Effector memory CD8-positive, alpha-beta T cell (primary cell): ENCODE measurements around the gene INPP4A.
"Not testable (repeated sequence)": the region's sequence is repeated elsewhere in the genome, so short reads cannot be mapped to it uniquely, and the experiment has no call there.

Experiments
- ATAC-seq: fragments of 150-1000 bp; cut with Tn5 transposase; replicated peaks from 2 replicates; pipeline ENCODE4 v1.10.0; 2021; ENCODE audit warnings: mild to moderate bottlenecking, moderate library complexity
- DNase-seq, 3 experiments: peaks; one replicate each; pipeline ENCODE4 v3.0.0; 2021
- H3K27ac Mint-ChIP-seq, 2 donors: one replicate each; pipeline ENCODE4 v1.8.0; 2022; ENCODE audit warnings: mild to moderate bottlenecking in 2 of 2, mixed read lengths in 2 of 2, moderate library complexity in 2 of 2
- H3K27me3 Mint-ChIP-seq, 2 donors: one replicate each; pipeline ENCODE4 v1.8.0; 2022; ENCODE audit warnings: mixed read lengths in 2 of 2
- H3K36me3 Mint-ChIP-seq: one replicate; pipeline ENCODE4 v1.8.0; 2022; ENCODE audit warnings: mild to moderate bottlenecking, moderate library complexity, mixed read lengths; ENCODE audit not compliant: insufficient read depth
- H3K4me1 Mint-ChIP-seq, 2 donors: one replicate each; pipeline ENCODE4 v1.8.0; 2022; ENCODE audit warnings: low read depth in 2 of 2, mixed read lengths in 2 of 2
- H3K4me3 Mint-ChIP-seq, 2 donors: one replicate each; pipeline ENCODE4 v1.8.0; 2022; ENCODE audit warnings: mild to moderate bottlenecking in 2 of 2, mixed read lengths in 2 of 2, moderate library complexity in 2 of 2
- H3K9me3 Mint-ChIP-seq, 2 donors: one replicate each; pipeline ENCODE4 v1.8.0; 2022; ENCODE audit warnings: mixed read lengths in 2 of 2

The INPP4A gene

GRCh38 chr2:98592565-98592964 is 147.9 kb downstream of the INPP4A start:
- Mint-ChIP-seq H3K4me1 (peaks cover 5 to 10% of the 10 kb centered on the region in 2 donors), H3K27me3 (no peaks in the 10 kb centered on the region), H3K27ac (peak overlapping the region in 1 of 2 donors; percentile 14), H3K9me3 (no peaks in the 10 kb centered on the region), H3K36me3 (peaks cover 54% of the 10 kb centered on the region), H3K4me3 (no peak overlapping the region)
- ATAC-seq (no peak), DNase-seq (no peak)

DNA sequence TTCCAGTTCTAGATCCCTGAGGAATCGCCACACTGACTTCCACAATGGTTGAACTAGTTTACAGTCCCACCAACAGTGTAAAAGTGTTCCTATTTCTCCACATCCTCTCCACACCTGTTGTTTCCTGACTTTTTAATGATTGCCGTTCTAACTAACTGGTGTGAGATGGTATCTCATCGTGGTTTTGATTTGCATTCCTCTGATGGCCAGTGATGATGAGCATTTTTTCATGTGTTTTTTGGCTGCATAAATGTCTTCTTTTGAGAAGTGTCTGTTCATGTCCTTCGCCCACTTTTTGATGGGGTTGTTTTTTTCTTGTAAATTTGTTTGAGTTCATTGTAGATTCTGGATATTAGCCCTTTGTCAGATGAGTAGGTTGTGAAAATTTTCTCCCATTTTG is 150.0 kb downstream of the INPP4A start:
- peaks cover 4 to 10% of the 10 kb centered on the region in 2 donors for H3K4me1 Mint-ChIP-seq
- not testable (repeated sequence) for H3K27me3 Mint-ChIP-seq, ATAC-seq, H3K27ac Mint-ChIP-seq, H3K4me3 Mint-ChIP-seq, H3K9me3 Mint-ChIP-seq, DNase-seq
- peaks cover 48% of the 10 kb centered on the region for H3K36me3 Mint-ChIP-seq

- H3K4me3 Mint-ChIP-seq: no peak overlapping the region
- peaks cover 62% of the 10 kb centered on the region for H3K36me3 Mint-ChIP-seq
- no peak for DNase-seq
- peak overlapping the region in 1 of 2 donors; percentile 24 for H3K27ac Mint-ChIP-seq
- no peaks in the 10 kb centered on the region for H3K27me3 Mint-ChIP-seq
- H3K9me3 Mint-ChIP-seq: no peaks in the 10 kb centered on the region
- peaks cover 5 to 12% of the 10 kb centered on the region in 2 donors for H3K4me1 Mint-ChIP-seq
- ATAC-seq: no peak
These were observed 154.2 kb downstream of the INPP4A start for GRCh38 chr2:98598781-98599428.

- Mint-ChIP-seq H3K36me3 (peaks cover 65% of the 10 kb centered on the region), H3K4me1 (peaks cover 18 to 31% of the 10 kb centered on the region in 2 donors), H3K27me3 (no peaks in the 10 kb centered on the region), H3K27ac (peak overlapping the region in 1 of 2 donors; percentile 26), H3K4me3 (no peak overlapping the region), H3K9me3 (no peaks in the 10 kb centered on the region)
- ATAC-seq (peak; percentile 62), DNase-seq (no peak)
These were observed 157.0 kb downstream of the INPP4A start for GRCh38 chr2:98601532-98602132.

- Mint-ChIP-seq H3K4me1 (peaks cover 32 to 45% of the 10 kb centered on the region in 2 donors), H3K4me3 (no peak overlapping the region), H3K27me3 (no peaks in the 10 kb centered on the region), H3K9me3 (no peaks in the 10 kb centered on the region), H3K27ac (peak overlapping the region; percentile 59 to 71), H3K36me3 (peaks cover 65% of the 10 kb centered on the region)
- DNase-seq (no peak), ATAC-seq (no peak)
These were observed 159.9 kb downstream of the INPP4A start for GRCh38 chr2:98604547-98604946.

GRCh38 chr2:98605076-98605475 is 160.4 kb downstream of the INPP4A start:
- no peak overlapping the region for H3K4me3 Mint-ChIP-seq
- H3K9me3 Mint-ChIP-seq: no peaks in the 10 kb centered on the region
- ATAC-seq (no peak), DNase-seq (no peak)
- peaks cover 33 to 50% of the 10 kb centered on the region in 2 donors for H3K4me1 Mint-ChIP-seq
- H3K27me3 Mint-ChIP-seq: no peaks in the 10 kb centered on the region
- peak overlapping the region; percentile 59 to 71 for H3K27ac Mint-ChIP-seq
- peaks cover 60% of the 10 kb centered on the region for H3K36me3 Mint-ChIP-seq

DNA sequence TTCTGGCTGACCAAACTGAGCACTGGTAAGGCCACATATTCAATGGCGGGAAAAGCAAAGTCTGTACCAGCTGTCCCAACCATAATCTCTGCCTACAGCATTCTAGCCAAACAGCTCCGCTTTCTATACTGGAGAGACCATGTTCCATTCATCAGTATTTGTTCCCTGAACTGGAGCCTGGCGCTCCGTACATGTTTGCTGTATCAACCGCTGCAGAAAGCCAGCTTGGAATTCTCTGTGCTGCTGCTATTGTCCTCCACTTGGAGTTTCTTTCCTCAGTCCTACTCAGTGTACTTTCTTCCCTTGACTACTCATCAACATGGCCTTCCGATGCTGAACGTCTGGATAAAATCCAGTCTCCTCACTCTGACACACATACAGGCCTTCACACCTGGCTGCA is 161.8 kb downstream of the INPP4A start:
- no peaks in the 10 kb centered on the region for H3K27me3 Mint-ChIP-seq
- peak overlapping the region in 1 of 2 donors; percentile 96 for H3K27ac Mint-ChIP-seq
- H3K36me3 Mint-ChIP-seq: peaks cover 52% of the 10 kb centered on the region
- peaks cover 41 to 63% of the 10 kb centered on the region in 2 donors for H3K4me1 Mint-ChIP-seq
- DNase-seq (no peak), ATAC-seq (no peak)
- H3K9me3 Mint-ChIP-seq: no peaks in the 10 kb centered on the region
- H3K4me3 Mint-ChIP-seq: peak overlapping the region in 1 of 2 donors; percentile 90

DNA sequence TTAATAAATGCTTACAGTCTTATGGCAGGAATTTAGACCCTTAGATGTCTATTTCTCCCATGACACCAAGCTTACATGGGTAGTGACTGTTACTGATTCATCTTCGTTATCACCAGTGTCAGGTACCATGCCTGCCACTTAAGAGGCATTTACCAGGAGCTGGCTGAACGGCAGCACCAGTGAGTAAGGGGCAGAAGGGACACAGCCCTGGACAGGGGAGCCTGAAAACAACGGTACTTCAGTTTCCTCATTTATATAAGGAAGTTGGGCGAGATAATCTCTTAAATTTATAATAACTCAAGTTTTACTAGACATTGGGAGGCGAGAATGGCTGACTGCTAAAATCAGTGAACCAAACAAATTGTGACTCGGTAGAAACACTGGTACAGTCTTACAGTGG is 162.4 kb downstream of the INPP4A start:
- no peaks in the 10 kb centered on the region for H3K9me3 Mint-ChIP-seq
- peaks cover 50% of the 10 kb centered on the region for H3K36me3 Mint-ChIP-seq
- peaks cover 41 to 66% of the 10 kb centered on the region in 2 donors for H3K4me1 Mint-ChIP-seq
- H3K27ac Mint-ChIP-seq: peak overlapping the region; percentile 96
- peak overlapping the region; percentile 90 to 94 for H3K4me3 Mint-ChIP-seq
- no peak for ATAC-seq
- no peak for DNase-seq
- no peaks in the 10 kb centered on the region for H3K27me3 Mint-ChIP-seq

GRCh38 chr2:98607741-98608115 is 163.1 kb downstream of the INPP4A start:
- Mint-ChIP-seq H3K27ac (peak overlapping the region; percentile 96), H3K36me3 (peaks cover 50% of the 10 kb centered on the region), H3K4me3 (peak overlapping the region; percentile 90 to 94), H3K4me1 (peaks cover 41 to 67% of the 10 kb centered on the region in 2 donors), H3K27me3 (no peaks in the 10 kb centered on the region), H3K9me3 (no peaks in the 10 kb centered on the region)
- ATAC-seq: no peak
- no peak for DNase-seq

DNA sequence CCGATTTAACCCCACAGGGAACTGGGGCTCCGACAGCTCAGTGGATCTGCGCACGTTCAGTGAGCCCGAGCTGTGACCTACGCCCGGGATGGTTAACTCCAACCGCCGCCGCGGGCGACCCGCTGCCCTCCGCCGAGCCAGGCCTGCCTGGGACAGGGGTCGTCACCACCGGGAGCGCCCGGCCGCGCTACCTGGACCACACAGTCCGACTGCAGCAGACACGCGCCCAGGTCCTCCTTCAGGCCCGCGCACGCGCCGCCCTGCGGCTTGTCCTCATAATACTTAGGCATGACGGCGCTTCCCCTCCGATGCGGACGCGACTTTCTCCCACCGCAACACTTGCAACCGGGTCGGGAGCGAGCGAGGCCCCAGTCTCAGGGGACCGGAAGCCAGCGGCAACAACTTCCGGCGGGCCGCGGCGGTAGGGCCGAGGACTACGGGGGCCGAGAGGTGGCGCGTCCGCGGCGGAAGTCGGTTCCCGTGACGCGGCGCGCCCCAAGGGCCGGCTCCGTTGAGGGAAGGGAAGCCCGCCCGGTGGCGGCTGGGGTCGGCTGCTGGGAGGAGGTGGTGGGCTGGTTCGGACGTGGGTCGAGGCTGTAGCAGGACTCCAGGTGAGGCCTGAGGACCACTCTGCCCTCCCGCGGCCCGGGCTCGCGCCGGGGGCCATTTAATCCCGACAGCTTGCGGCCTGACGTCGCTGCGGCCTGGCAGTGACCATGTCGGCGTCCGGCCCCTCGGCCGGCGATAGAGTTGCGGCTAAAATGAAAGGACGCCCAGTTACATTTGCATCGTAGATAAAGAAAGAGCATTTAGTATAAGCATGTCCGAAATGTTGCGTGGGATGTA is 163.7 kb downstream of the INPP4A start, which contains the start of the genes COA5 and UNC50:
Gene COA5 (minus strand): TSS at position 397 of the 846 bp plus-strand sequence. CDS start 107 bp downstream, at position 290.
Gene UNC50 (plus strand): TSS at position 474 of the 846 bp plus-strand sequence. CDS start 1,171 bp downstream, outside the sequence.
- Mint-ChIP-seq H3K36me3 (peaks cover 49% of the 10 kb centered on the region), H3K27me3 (no peaks in the 10 kb centered on the region), H3K9me3 (no peaks in the 10 kb centered on the region), H3K4me1 (peaks cover 44 to 71% of the 10 kb centered on the region in 2 donors), H3K27ac (peak within 1 kb of the TSS; percentile 96), H3K4me3 (peak within 1 kb of the TSS; percentile 90 to 94)
- peak; percentile 85 to 90 (median 89) for DNase-seq
- ATAC-seq: peak; percentile 91

DNA sequence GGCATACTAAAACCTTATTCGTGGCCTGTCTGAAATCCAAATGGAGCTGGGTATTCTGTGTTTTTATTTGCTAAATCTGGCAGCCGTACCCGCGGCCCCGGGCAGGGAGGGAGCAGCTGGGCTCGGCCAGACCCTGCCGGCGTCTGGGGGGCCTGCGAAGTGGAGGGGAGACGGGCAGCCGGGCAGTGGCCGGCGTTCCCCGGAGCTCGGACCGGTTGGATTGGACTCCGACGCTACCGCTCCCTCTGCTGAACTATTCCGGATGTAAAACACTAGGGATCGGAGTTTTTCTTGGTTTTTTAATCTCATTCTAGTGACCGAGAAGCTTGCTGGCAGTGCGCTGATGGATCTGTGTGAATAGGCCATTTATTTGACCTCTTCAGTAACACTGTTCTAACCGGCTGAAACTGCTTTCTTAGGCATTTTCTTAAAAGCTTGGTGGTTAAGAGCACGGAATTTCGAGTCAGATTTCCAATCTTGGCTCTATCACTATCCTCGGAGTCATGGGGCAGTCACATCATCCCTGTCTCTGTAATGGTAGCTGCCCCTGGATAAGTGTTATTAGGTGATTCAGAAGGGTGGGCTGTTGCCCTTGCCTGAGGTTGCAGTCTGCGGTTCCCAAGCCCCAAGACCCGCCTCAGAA is 164.4 kb downstream of the INPP4A start:
- DNase-seq: peak in 1 of 3 experiments; percentile 16

DNA sequence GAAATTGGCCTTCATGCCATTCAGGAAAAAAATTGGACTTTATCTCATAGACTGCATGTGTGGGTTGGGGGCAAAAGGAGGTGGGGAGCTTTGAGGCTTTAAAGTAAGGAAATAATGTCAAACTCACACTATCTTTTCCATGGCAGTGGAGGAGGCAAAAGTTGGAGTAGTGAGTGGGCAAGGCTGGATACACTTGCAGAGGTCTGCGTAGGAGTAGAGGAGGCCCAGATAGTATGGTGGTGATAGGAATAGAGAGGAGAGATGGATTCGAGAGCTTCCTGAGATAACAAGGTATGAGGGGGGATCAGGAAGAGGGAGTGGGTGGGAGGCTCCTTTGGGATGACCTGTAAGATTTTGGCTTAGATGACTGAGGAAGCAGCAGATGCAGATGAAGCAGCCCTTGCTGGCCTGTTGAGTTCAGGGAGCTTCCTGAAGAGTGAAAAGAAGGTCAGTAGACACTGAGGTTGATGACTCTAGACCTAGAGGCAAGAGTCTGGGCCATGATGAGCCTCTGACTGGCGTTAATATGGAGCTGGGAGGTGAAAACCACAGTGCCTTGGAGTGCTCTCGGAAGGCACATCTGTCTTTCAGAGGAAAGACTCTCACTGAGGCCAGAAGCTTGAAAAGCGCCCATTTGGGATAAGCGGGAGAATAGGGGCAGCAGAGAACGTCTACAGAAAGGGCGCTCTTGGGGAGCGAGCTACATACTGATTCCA is 169.5 kb downstream of the INPP4A start:
- H3K4me1 Mint-ChIP-seq: peaks cover 47 to 72% of the 10 kb centered on the region in 2 donors
- H3K27ac Mint-ChIP-seq: peak overlapping the region; percentile 77 to 78
- ATAC-seq (no peak), DNase-seq (no peak)
- no peaks in the 10 kb centered on the region for H3K9me3 Mint-ChIP-seq
- H3K36me3 Mint-ChIP-seq: peaks cover 51% of the 10 kb centered on the region
- H3K4me3 Mint-ChIP-seq: no peak overlapping the region
- no peaks in the 10 kb centered on the region for H3K27me3 Mint-ChIP-seq

More for the DNA sequence above, 164.4 kb downstream of the INPP4A start:
- peak overlapping the region; percentile 96 for H3K27ac Mint-ChIP-seq
- H3K36me3 Mint-ChIP-seq: peaks cover 45% of the 10 kb centered on the region
- H3K9me3 Mint-ChIP-seq: no peaks in the 10 kb centered on the region
- no peaks in the 10 kb centered on the region for H3K27me3 Mint-ChIP-seq
- peak overlapping the region; percentile 90 to 94 for H3K4me3 Mint-ChIP-seq
- peak; percentile 10 for ATAC-seq
- peaks cover 51 to 71% of the 10 kb centered on the region in 2 donors for H3K4me1 Mint-ChIP-seq
